Mesenchymal stem cell (in vitro differentiated cells and primary cell): Measurements from ENCODE around the gene RNF212.

Source experiments
- DNase-seq: peaks from one replicate; pipeline ENCODE4 v3.0.0-alpha.2; 2013
- H2AFZ ChIP-seq: one replicate; pipeline ENCODE4 v1.6.1; 2013; ENCODE audit warnings: low read depth, mild to moderate bottlenecking, control low read depth, inconsistent platforms, low read length, moderate library complexity
- H2AK5ac ChIP-seq: 2 replicates; pipeline ENCODE4 v1.6.1; 2013; ENCODE audit warnings: low read length, moderate library complexity, mild to moderate bottlenecking, inconsistent platforms; ENCODE audit not compliant: severe bottlenecking
- H2BK120ac ChIP-seq: one replicate; pipeline ENCODE4 v1.6.1; 2013; ENCODE audit warnings: low read depth, mild to moderate bottlenecking, inconsistent platforms, low read length, moderate library complexity
- H2BK12ac ChIP-seq, 2 experiments: one replicate each; pipeline ENCODE4 v1.6.1; 2013; ENCODE audit warnings: inconsistent platforms in 2 of 2, low read length in 2 of 2, mild to moderate bottlenecking in 2 of 2, moderate library complexity in 2 of 2, control low read depth in 1 of 2
- H2BK15ac ChIP-seq: one replicate; pipeline ENCODE4 v1.6.1; 2013; ENCODE audit warnings: mild to moderate bottlenecking, low read depth, inconsistent platforms; ENCODE audit not compliant: poor library complexity, severe bottlenecking
- H2BK5ac ChIP-seq: 2 replicates; pipeline ENCODE4 v1.6.1; 2013; ENCODE audit warnings: low read depth, mild to moderate bottlenecking, low read length, control low read depth, inconsistent platforms; ENCODE audit not compliant: poor library complexity, severe bottlenecking
- H3K14ac ChIP-seq, 2 experiments: one replicate each; pipeline ENCODE4 v1.6.1; 2013; ENCODE audit warnings: inconsistent platforms in 2 of 2, low read length in 2 of 2, control low read depth in 1 of 2, mild to moderate bottlenecking in 1 of 2, moderate library complexity in 1 of 2
- H3K18ac ChIP-seq, 2 experiments: one replicate each; pipeline ENCODE4 v1.6.1; 2013; ENCODE audit warnings: inconsistent platforms in 2 of 2, low read length in 2 of 2, control low read depth in 1 of 2, low read depth in 1 of 2, mild to moderate bottlenecking in 1 of 2
- H3K23ac ChIP-seq, 2 experiments: one replicate each; pipeline ENCODE4 v1.6.1; 2013; ENCODE audit warnings: inconsistent platforms in 2 of 2, low read length in 2 of 2, mild to moderate bottlenecking in 2 of 2, moderate library complexity in 2 of 2, control low read depth in 1 of 2
- H3K27ac ChIP-seq: 2 replicates; pipeline ENCODE4 v1.5.1; 2013; ENCODE audit warnings: mild to moderate bottlenecking, moderate library complexity, low read length, control low read depth, inconsistent platforms; ENCODE audit not compliant: poor library complexity, severe bottlenecking
- H3K27me3 ChIP-seq, 2 experiments: 2 replicates each; pipeline versions ENCODE4 v1.6.1 to v1.7.0; 2013; ENCODE audit warnings: low read length in 2 of 2, mild to moderate bottlenecking in 2 of 2, moderate library complexity in 2 of 2, control low read depth in 1 of 2, inconsistent platforms in 1 of 2; ENCODE audit not compliant: control insufficient read depth in 1 of 2, insufficient read depth in 1 of 2
- H3K36me3 ChIP-seq, 2 experiments: 2 replicates each; pipeline versions ENCODE4 v1.6.1 to v1.7.0; 2013; ENCODE audit warnings: low read length in 2 of 2, control low read depth in 1 of 2, inconsistent platforms in 1 of 2, low read depth in 1 of 2, mild to moderate bottlenecking in 1 of 2; ENCODE audit not compliant: insufficient read depth in 2 of 2, control insufficient read depth in 1 of 2
- H3K4ac ChIP-seq, 2 experiments: one replicate each; pipeline ENCODE4 v1.6.1; 2013; ENCODE audit warnings: inconsistent platforms in 2 of 2, low read length in 2 of 2, mild to moderate bottlenecking in 2 of 2, moderate library complexity in 2 of 2, control low read depth in 1 of 2, low read depth in 1 of 2
- H3K4me1 ChIP-seq: 2 replicates; pipeline ENCODE4 v1.6.1; 2013; ENCODE audit warnings: low read depth, low read length, control low read depth; ENCODE audit not compliant: control insufficient read depth, insufficient read depth
- H3K4me2 ChIP-seq: 2 replicates; pipeline ENCODE4 v1.6.1; 2013; ENCODE audit warnings: low read length, mild to moderate bottlenecking, inconsistent platforms; ENCODE audit not compliant: poor library complexity, severe bottlenecking
- H3K4me3 ChIP-seq, 2 experiments: 2 replicates each; pipeline versions ENCODE4 v1.5.1 to v1.7.0; 2013; ENCODE audit warnings: low read length in 2 of 2, mild to moderate bottlenecking in 2 of 2, control low read depth in 1 of 2, low read depth in 1 of 2; ENCODE audit not compliant: insufficient read depth in 1 of 2
- H3K79me1 ChIP-seq: replicated peaks from 2 replicates; pipeline ENCODE4 v1.6.1; 2013; ENCODE audit warnings: mild to moderate bottlenecking, control low read depth, low read length, inconsistent platforms; ENCODE audit not compliant: poor library complexity, severe bottlenecking
- H3K9ac ChIP-seq: 2 replicates; pipeline ENCODE4 v1.7.0; 2013; ENCODE audit warnings: mild to moderate bottlenecking, low read length, moderate library complexity
- H3K9me3 ChIP-seq: 2 replicates; pipeline ENCODE4 v1.7.0; 2013; ENCODE audit warnings: mild to moderate bottlenecking, low read length; ENCODE audit not compliant: control insufficient read depth
- H4K8ac ChIP-seq: one replicate; pipeline ENCODE4 v1.6.1; 2013; ENCODE audit warnings: inconsistent platforms, mild to moderate bottlenecking, low read length, moderate library complexity
- H4K91ac ChIP-seq: one replicate; pipeline ENCODE4 v1.6.1; 2013; ENCODE audit warnings: mild to moderate bottlenecking, low read length, inconsistent platforms
- WGBS: methylation state at CpG from one replicate; pipeline ENCODE4 v1.1.7; 2013; ENCODE audit warnings: mixed read lengths; 5-methylcytosine and 5-hydroxymethylcytosine counted together

Gene RNF212

GRCh38 chr4:1060121-1060520 is 53.2 kb downstream of the RNF212 start:
- no peak overlapping the region for H3K4ac ChIP-seq
- no peak overlapping the region for H4K8ac ChIP-seq
- no peak overlapping the region for H3K23ac ChIP-seq
- H3K27me3 ChIP-seq: peaks cover 47 to 60% of the 10 kb centered on the region in 2 experiments
- H4K91ac ChIP-seq: no peak overlapping the region
- no peak overlapping the region for H3K27ac ChIP-seq
- no peak overlapping the region for H3K4me3 ChIP-seq
- H3K79me1 ChIP-seq: no peaks in the 10 kb centered on the region
- H2AK5ac ChIP-seq: no peak overlapping the region
- H2BK15ac ChIP-seq: no peak overlapping the region
- no peak overlapping the region for H3K4me2 ChIP-seq
- H3K9me3 ChIP-seq: no peaks in the 10 kb centered on the region
- no peak overlapping the region for H2BK120ac ChIP-seq
- no peak overlapping the region for H2AFZ ChIP-seq
- H3K9ac ChIP-seq: no peak overlapping the region
- H3K4me1 ChIP-seq: peaks cover 6% of the 10 kb centered on the region
- H3K36me3 ChIP-seq: no peaks in the 10 kb centered on the region
- no peak for DNase-seq
- WGBS: 65% methylated on average over 10 of the region's 10 CpGs
- no peak overlapping the region for H2BK5ac ChIP-seq
- H2BK12ac ChIP-seq: no peak overlapping the region
- H3K18ac ChIP-seq: no peak overlapping the region
- H3K14ac ChIP-seq: no peak overlapping the region

GRCh38 chr4:1058997-1059665 is 54.2 kb downstream of the RNF212 start:
- H2BK12ac ChIP-seq: no peak overlapping the region
- H3K27ac ChIP-seq: no peak overlapping the region
- H3K27me3 ChIP-seq: peaks cover 41 to 50% of the 10 kb centered on the region in 2 experiments
- H3K4ac ChIP-seq: no peak overlapping the region
- H3K4me3 ChIP-seq: no peak overlapping the region
- no peaks in the 10 kb centered on the region for H3K36me3 ChIP-seq
- no peak overlapping the region for H3K9ac ChIP-seq
- no peak overlapping the region for H2BK120ac ChIP-seq
- no peak overlapping the region for H2AK5ac ChIP-seq
- no peak overlapping the region for H2BK15ac ChIP-seq
- H3K4me1 ChIP-seq: peaks cover 6% of the 10 kb centered on the region
- H3K23ac ChIP-seq: no peak overlapping the region
- DNase-seq: no peak
- H2AFZ ChIP-seq: no peak overlapping the region
- 74% methylated on average over 16 of the region's 16 CpGs for WGBS
- no peak overlapping the region for H4K8ac ChIP-seq
- H3K79me1 ChIP-seq: no peaks in the 10 kb centered on the region
- no peaks in the 10 kb centered on the region for H3K9me3 ChIP-seq
- no peak overlapping the region for H3K4me2 ChIP-seq
- H3K14ac ChIP-seq: no peak overlapping the region
- no peak overlapping the region for H2BK5ac ChIP-seq
- no peak overlapping the region for H4K91ac ChIP-seq
- H3K18ac ChIP-seq: no peak overlapping the region

GRCh38 chr4:1058198-1058996 is 55.0 kb downstream of the RNF212 start:
- H2BK12ac ChIP-seq: no peak overlapping the region
- H2BK5ac ChIP-seq: no peak overlapping the region
- peaks cover 46% of the 10 kb centered on the region in 2 experiments for H3K27me3 ChIP-seq
- DNase-seq: no peak
- H3K23ac ChIP-seq: no peak overlapping the region
- peaks cover 6% of the 10 kb centered on the region for H3K4me1 ChIP-seq
- H2AK5ac ChIP-seq: no peak overlapping the region
- H4K8ac ChIP-seq: peak overlapping the region; percentile 19
- H3K36me3 ChIP-seq: no peaks in the 10 kb centered on the region
- H3K4ac ChIP-seq: no peak overlapping the region
- no peak overlapping the region for H3K4me3 ChIP-seq
- no peak overlapping the region for H2AFZ ChIP-seq
- H3K9ac ChIP-seq: no peak overlapping the region
- H2BK15ac ChIP-seq: no peak overlapping the region
- WGBS: 71% methylated on average over 35 of the region's 35 CpGs
- peak overlapping the region in 1 of 2 experiments; percentile 4 for H3K18ac ChIP-seq
- no peaks in the 10 kb centered on the region for H3K79me1 ChIP-seq
- H3K14ac ChIP-seq: no peak overlapping the region
- H4K91ac ChIP-seq: no peak overlapping the region
- no peaks in the 10 kb centered on the region for H3K9me3 ChIP-seq
- H3K27ac ChIP-seq: no peak overlapping the region
- no peak overlapping the region for H3K4me2 ChIP-seq
- H2BK120ac ChIP-seq: no peak overlapping the region

GRCh38 chr4:1057403-1057745 is 56.0 kb downstream of the RNF212 start:
- DNase-seq: no peak
- Histone ChIP-seq H2BK12ac (no peak overlapping the region), H3K4me3 (no peak overlapping the region), H3K27ac (no peak overlapping the region), H3K36me3 (no peaks in the 10 kb centered on the region), H3K14ac (no peak overlapping the region), H3K4me1 (peaks cover 9% of the 10 kb centered on the region), H2BK5ac (no peak overlapping the region), H3K9me3 (no peaks in the 10 kb centered on the region), H4K91ac (no peak overlapping the region), H3K4ac (no peak overlapping the region), H2BK120ac (no peak overlapping the region), H2BK15ac (no peak overlapping the region), H3K18ac (no peak overlapping the region), H3K23ac (no peak overlapping the region), H3K4me2 (no peak overlapping the region), H2AFZ (no peak overlapping the region), H4K8ac (no peak overlapping the region), H3K9ac (no peak overlapping the region), H3K79me1 (no peaks in the 10 kb centered on the region), H2AK5ac (no peak overlapping the region), H3K27me3 (peaks cover 44 to 54% of the 10 kb centered on the region in 2 experiments)
- 87% methylated on average over 7 of the region's 7 CpGs for WGBS
